Ishikawa (cell line): ENCODE measurements around the gene C14orf180.

Experiments used
- CREB1 ChIP-seq: IDR thresholded peaks from 2 replicates; pipeline ENCODE4 v1.6.1; 2012; ENCODE audit warnings: low read depth
- EGR1 ChIP-seq: IDR thresholded peaks from 2 replicates; pipeline ENCODE4 v1.6.1; 2012
- EP300 ChIP-seq: IDR thresholded peaks from 2 replicates; pipeline ENCODE4 v1.6.1; 2012; ENCODE audit warnings: borderline replicate concordance
- FOXM1 ChIP-seq: IDR thresholded peaks from 2 replicates; pipeline ENCODE4 v1.6.1; 2012; ENCODE audit warnings: low read depth, borderline replicate concordance
- MAX ChIP-seq: IDR thresholded peaks from 2 replicates; pipeline ENCODE4 v1.6.1; 2012
- NFIC ChIP-seq: IDR thresholded peaks from 2 replicates; pipeline ENCODE4 v1.6.1; 2012
- RAD21 ChIP-seq: IDR thresholded peaks from 2 replicates; pipeline ENCODE4 v1.6.1; 2012; ENCODE audit warnings: low read depth
- REST ChIP-seq: IDR thresholded peaks from 2 replicates; pipeline ENCODE4 v1.6.1; 2012; ENCODE audit warnings: low read depth, mild to moderate bottlenecking
- TAF1 ChIP-seq: IDR thresholded peaks from 2 replicates; pipeline ENCODE4 v1.6.1; 2012; ENCODE audit warnings: low read depth, mild to moderate bottlenecking
- TCF12 ChIP-seq: IDR thresholded peaks from 2 replicates; pipeline ENCODE4 v1.6.1; 2012; ENCODE audit warnings: low read depth
- USF1 ChIP-seq: IDR thresholded peaks from 2 replicates; pipeline ENCODE4 v1.6.1; 2012
- YY1 ChIP-seq: IDR thresholded peaks from 2 replicates; pipeline ENCODE4 v1.6.1; 2012; ENCODE audit warnings: low read depth

- TF ChIP-seq YY1, result no peak
- no peak for TF ChIP-seq USF1
- no peak for TF ChIP-seq NFIC
- no peak for TF ChIP-seq MAX
- TF ChIP-seq REST, result no peak
- no peak for TF ChIP-seq RAD21
- no peak for TF ChIP-seq EP300
- TF ChIP-seq FOXM1, result no peak
- no peak for TF ChIP-seq CREB1
- no peak for TF ChIP-seq TAF1
- no peak for TF ChIP-seq TCF12
- no peak for TF ChIP-seq EGR1
Measured at GRCh38 chr14:104598910-104599273, 19.3 kb downstream of the C14orf180 start.
